ENCODE measurements around the gene FBXW9. TPM values are rescaled to one million over a fixed set of nuclear protein-coding genes. Genes with fewer than 3 reads are reported as not detected.
A peak's percentile ranks its signal among the peaks of the same experiment; 100 is the strongest.

The FBXW9 gene
- total and polyA plus RNA-seq, 12 donors, result 2.1 to 14.7 (median 9.6) TPM

GRCh38 chr19:12736995-12737834 is 40.8 kb upstream of the FBXW9 start, which contains the start of gene GET3:
Gene GET3, plus strand, starts transcription at chr19:12737497. Its CDS starts 9 bp downstream, at chr19:12737506.
- intact Hi-C loops (cut with DNase I), result no loop called here
- peak within 1 kb of the TSS; percentile 71 to 97 (median 84) for H3K4me3 ChIP-seq
- H3K4me1 ChIP-seq (replicated peaks in 1 of 2), result peaks cover 23 to 35% of the 10 kb centered on the region in 2 donors
- peak; percentile 77 to 99 (median 98) for DNase-seq
- no peaks in the 10 kb centered on the region for H3K9me3 ChIP-seq (replicated peaks in 1 of 3)
- WGBS, 4 donors, result 0 to 3% (median 1%) methylated on average over 19 to 29 of the region's 29 CpGs
- TF ChIP-seq CTCF (IDR thresholded peaks at IDR 0.05) (peak in 3 of 6 experiments; percentile 23 to 56 (median 30)), POLR2A (IDR thresholded peaks at IDR 0.05) (peak in 1 of 2 donors; percentile 46)
- peaks cover 0 to 18% of the 10 kb centered on the region in 2 donors for H3K36me3 ChIP-seq (replicated peaks in 1 of 2)
- H3K27me3 ChIP-seq, result no peaks in the 10 kb centered on the region
- peak within 1 kb of the TSS; percentile 75 to 89 (median 84) for H3K27ac ChIP-seq

- peak in 2 of 7 donors; percentile 32 to 56 for DNase-seq
- Histone ChIP-seq H3K4me3 (peak overlapping the region; percentile 69 to 89 (median 71)), H3K4me1 (replicated peaks in 1 of 2) (peaks cover 22 to 37% of the 10 kb centered on the region in 2 donors), H3K27ac (peak overlapping the region; percentile 48 to 94 (median 79)), H3K36me3 (replicated peaks in 1 of 2) (peaks cover 0 to 32% of the 10 kb centered on the region in 2 donors), H3K27me3 (no peaks in the 10 kb centered on the region), H3K9me3 (replicated peaks in 1 of 3) (no peaks in the 10 kb centered on the region)
- intact Hi-C loops (cut with DNase I), result no loop called here
- WGBS, 4 donors, result 1 to 4% (median 1%) methylated on average over 8 to 15 of the region's 15 CpGs
- no peak for TF ChIP-seq CTCF (IDR thresholded peaks at IDR 0.05)
- no peak for TF ChIP-seq POLR2A (IDR thresholded peaks at IDR 0.05)
These were observed 37.2 kb upstream of the FBXW9 start for GRCh38 chr19:12733369-12734214.

- H3K27me3 ChIP-seq, result no peaks in the 10 kb centered on the region
- H3K9me3 ChIP-seq (replicated peaks in 1 of 3), result no peaks in the 10 kb centered on the region
- 89 to 95% (median 91%) methylated on average over 6 to 24 of the region's 24 CpGs for WGBS, 4 donors
- no peak overlapping the region for H3K27ac ChIP-seq
- peaks cover 12 to 24% of the 10 kb centered on the region in 2 donors for H3K4me1 ChIP-seq (replicated peaks in 1 of 2)
- peaks cover 0 to 34% of the 10 kb centered on the region in 2 donors for H3K36me3 ChIP-seq (replicated peaks in 1 of 2)
- DNase-seq, result no peak
- no peak overlapping the region for H3K4me3 ChIP-seq
- intact Hi-C loops (cut with DNase I), result no loop called here
- TF ChIP-seq CTCF (IDR thresholded peaks at IDR 0.05), result no peak
- TF ChIP-seq POLR2A (IDR thresholded peaks at IDR 0.05), result no peak
These were observed 34.9 kb upstream of the FBXW9 start for GRCh38 chr19:12731337-12731736.

- H3K27ac ChIP-seq, result no peak overlapping the region
- H3K9me3 ChIP-seq (replicated peaks in 1 of 3), result no peaks in the 10 kb centered on the region
- TF ChIP-seq CTCF (IDR thresholded peaks at IDR 0.05) (no peak), POLR2A (IDR thresholded peaks at IDR 0.05) (no peak)
- peaks cover 12 to 21% of the 10 kb centered on the region in 2 donors for H3K4me1 ChIP-seq (replicated peaks in 1 of 2)
- H3K27me3 ChIP-seq, result no peaks in the 10 kb centered on the region
- no peak for DNase-seq
- 75 to 86% (median 78%) methylated on average over 3 of the region's 3 CpGs for WGBS, 4 donors
- H3K36me3 ChIP-seq (replicated peaks in 1 of 2), result peaks cover 0 to 34% of the 10 kb centered on the region in 2 donors
- intact Hi-C loops (cut with DNase I), result no loop called here
- no peak overlapping the region for H3K4me3 ChIP-seq
These were observed 33.6 kb upstream of the FBXW9 start for GRCh38 chr19:12730064-12730463.
